HG03571 (cell line): ENCODE measurements around the gene ENPP7.
"Not testable (repeated sequence)": the region's sequence is repeated elsewhere in the genome, so short reads cannot be mapped to it uniquely, and the experiment has no call there.

ENCODE experiments used
- ATAC-seq: cut with Tn5 transposase; IDR thresholded peaks from one replicate; pipeline ENCODE4 v1.9.1; 2021; ENCODE audit not compliant: unreplicated experiment

Gene ENPP7

DNA sequence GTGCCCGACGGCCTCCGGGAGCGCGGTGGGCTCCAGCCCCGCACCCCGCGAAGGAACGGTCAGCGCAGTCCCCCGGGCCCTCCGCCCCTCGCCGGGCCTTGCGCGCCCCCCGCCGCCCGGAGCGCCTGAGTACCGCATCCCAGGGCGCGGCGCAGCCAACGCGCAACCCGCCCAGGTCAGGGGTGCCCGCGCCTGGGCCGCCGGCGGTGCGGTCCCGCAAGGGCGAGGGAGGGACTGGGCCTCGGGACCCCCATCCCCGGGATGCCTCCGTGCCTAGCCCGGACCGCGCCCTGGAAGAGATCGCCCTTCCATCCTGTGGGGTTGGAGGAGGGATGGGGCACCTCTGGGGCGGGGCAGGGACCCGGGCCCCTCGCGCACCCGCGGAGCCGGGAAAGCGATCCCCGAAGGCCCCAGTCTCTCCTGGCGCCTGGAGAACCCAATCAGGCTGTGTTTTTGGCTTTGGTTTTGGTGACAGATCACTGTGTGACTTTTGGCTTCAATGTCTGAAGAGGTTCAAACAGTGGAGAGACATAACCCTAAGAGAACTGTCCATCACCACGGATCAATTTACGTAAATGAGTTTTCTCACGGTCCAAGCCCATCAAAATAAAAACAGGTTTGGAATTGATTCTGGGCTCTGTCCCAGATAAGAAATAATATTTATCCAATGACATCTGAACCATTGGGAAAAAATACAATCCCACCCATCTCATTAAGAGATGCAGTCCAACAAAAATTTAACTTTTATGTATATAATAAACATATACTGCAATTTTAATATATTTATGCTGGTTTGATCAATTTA lies 17.8 kb downstream of the ENPP7 start:
- ATAC-seq: no peak

DNA sequence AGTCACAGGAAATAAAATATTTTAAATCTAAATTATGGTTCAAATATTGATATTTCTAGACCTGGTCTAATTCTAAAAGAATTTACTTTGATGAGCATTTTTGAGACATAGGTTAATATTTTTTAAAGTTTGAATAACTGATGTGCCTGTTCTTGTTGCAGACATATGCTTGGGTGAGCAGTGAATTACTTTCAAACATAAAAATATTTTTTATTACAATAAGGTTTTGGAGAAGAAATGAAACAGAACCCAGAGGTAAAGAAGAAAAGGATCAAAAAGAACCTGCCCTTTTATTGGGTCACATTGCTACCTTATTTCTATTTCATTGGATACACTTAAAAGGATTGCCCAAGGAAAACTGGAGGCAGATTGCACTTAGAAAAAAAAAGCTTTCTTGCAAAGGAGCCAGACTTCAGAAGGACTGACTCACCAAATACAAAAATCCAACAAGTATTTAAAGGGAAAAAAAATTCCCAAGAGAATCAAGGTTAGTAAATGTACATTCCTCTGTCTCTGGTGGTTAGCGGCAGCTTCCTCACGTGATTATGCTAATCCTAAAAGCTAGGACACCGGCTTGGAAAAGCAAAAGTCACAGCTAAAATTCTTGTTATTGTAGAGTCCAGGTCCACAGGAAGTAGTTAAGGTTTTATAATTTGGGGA lies 18.5 kb downstream of the ENPP7 start:
- ATAC-seq: no peak

DNA sequence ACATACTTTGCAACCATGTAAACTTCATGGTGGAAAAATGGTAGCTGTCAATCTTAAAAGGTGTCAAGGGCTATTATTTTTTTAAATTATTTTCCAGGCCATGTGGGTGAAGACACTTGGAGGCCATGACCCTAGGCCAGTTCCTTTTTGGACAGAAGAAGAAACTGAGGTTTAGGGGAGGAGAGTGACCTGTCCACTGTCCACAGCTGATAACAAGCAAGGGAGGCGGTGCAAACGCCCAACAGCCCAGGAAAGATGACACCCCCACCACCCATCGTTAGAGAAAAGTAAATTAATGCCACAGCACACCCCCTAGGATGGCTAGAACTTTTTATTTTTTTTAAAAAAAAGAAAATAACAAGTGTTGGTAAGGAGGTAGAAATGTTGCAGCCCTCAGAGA lies 19.2 kb downstream of the ENPP7 start:
- ATAC-seq: no peak

DNA sequence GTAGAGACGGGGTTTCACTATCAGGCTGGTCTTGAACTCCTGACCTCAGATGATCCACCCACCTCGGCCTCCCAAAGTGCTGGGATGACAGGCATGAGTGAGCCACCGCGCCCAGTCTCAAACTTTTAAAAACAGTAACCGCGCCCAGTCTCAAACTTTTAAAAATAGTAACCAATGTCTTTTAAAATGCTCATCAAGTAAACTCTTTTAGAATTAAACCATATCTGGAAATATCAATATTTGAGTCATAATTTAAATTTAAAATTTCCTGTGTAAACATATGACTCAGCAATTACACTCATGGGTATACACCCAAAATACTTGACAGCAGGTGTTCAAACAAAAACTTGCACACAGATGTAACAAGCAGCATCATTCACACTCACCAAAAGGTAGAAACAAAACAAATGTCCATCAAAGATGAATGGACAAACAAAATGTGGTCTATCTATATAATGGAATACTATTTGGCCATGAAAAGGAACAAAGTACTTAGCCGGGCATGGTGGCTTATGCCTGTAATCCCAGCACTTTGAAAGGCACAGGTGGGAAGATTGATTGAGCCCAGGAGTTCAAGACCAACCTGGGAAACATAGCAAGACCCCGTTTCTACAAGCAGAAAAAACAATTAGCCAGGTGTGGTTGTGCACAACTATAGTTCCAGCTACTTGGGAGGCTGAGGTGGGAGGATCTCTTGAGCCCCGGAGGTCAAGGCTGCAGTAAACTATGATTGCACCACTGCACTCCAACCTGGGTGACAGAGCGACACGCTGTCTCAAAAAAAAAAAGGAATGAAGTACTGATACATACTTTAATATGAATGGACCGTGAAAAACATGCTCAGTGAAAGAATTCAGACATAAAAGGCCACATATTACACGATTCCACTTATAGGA lies 20.2 kb downstream of the ENPP7 start:
- no peak for ATAC-seq

DNA sequence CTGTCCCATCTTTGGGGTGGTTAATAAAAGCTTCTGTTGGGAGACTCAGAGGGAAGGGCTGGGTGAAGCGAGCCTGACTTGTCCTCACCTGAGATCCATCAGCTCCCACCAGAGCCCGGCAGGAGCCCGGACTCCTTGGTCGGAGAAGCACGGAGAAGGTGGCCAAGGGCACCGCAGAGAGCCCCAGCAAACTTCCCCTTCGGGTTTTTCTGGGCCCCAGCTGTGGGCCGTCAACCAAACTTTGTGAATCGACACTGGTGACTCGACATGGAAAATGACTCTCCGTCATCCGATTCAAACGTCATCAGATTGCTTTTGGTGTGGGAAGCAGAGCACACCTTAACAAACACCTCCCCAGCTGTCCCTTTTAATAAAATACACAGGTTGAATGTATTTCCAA lies 21.4 kb downstream of the ENPP7 start:
- no peak for ATAC-seq

DNA sequence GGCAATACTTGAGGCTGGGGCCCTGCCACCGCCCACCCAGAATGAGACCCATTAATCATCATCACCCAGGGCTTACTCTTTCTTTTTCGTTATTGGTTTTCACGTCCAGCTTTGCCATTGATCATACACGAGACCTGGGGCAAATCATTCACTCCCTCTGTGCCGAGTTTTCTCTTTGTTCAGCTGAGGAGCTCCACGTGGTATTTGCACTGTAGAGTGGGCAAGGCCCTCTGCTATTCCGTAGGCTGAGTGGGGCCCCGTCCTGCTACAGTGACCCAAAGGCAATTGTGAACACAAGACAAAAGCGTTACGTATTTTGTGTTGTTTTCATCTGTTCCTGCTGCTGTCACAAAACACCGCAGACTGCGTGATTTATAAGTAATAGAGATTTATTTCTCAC lies 23.6 kb downstream of the ENPP7 start:
- no peak for ATAC-seq

DNA sequence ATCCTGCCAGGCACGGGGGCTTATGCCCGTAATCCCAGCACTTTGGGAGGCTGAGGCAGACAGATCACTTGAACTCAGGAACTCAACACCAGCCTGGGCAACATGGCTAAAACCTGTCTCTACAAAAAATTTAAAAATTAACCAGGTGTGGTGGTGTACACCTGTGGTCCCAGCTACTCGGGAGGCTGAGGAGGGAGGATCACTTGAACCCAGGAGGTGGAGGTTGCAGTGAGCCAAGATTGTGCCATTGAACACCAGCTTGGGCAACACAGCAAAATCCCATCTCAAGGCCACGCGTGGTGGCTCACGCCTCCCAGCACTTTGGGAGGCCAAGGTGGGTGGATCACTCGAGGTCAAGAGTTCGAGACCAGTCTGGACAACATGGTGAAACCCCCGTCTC lies 24.2 kb downstream of the ENPP7 start:
- not testable (repeated sequence) for ATAC-seq

DNA sequence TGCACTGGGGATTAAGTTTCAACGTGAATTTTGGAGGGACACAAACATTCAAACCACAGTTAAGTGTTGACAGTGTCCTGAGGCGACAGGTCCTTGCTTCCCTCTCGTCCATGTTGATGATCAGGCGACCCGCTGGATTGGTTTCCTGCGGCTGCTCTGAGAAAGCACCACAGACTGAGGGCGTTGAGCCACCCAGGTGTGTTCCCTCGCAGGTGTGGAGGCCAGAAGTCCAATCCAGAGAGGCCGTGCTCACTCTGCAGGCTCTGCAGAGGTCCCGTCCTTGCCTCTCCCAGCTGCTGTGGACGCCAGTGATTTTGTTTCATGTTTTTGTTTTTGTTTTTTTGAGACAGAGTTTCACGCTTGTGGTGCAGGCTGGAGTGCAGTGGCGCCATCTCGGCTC lies 24.8 kb downstream of the ENPP7 start:
- no peak for ATAC-seq

DNA sequence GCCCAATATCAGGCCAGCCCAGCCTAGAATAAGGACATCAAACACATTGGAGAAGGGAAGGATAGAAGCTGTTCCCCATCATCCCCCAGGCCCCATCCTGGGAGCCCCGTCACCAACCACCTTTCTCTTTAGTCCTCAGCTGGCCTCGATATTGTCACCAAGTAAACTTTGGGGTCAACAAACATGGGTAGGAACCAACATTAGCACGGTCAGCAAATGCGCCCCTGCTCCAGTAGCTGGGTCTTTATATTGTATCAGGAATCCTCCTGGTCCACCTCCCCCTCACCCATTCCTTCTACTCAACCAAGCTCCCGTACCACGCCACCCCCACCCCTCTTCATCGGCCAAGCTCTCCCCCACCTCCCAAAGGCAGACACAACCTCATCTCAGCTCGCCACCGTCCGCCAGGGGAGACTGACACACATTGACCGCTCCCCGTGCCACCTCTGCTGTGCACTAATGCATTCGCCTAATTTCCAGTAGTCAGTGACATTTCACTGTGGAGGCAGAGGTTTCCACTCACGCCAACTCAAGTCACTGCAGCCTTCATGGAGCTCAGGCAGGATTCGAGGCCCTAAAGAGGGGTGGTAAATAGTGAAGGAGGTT lies 26.5 kb downstream of the ENPP7 start:
- no peak for ATAC-seq

DNA sequence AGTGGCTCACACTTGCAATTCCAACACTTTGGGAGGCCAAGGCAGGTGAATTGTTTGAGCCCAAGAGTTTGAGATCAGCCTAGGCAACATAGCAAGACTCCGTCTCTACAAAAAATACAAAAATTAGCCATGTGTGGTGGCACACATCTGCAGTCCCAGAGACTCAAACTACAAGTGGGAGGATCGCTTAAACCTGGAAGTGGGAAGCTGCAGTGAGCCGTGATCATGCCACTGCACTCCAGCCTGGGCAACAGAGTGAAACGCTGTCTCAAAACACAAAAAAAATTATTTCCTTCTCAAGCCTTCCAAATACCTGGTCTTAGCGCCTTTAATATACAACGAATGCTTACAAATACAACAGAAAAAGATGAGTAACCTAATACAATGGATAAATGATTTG lies 27.5 kb downstream of the ENPP7 start:
- ATAC-seq: no peak

DNA sequence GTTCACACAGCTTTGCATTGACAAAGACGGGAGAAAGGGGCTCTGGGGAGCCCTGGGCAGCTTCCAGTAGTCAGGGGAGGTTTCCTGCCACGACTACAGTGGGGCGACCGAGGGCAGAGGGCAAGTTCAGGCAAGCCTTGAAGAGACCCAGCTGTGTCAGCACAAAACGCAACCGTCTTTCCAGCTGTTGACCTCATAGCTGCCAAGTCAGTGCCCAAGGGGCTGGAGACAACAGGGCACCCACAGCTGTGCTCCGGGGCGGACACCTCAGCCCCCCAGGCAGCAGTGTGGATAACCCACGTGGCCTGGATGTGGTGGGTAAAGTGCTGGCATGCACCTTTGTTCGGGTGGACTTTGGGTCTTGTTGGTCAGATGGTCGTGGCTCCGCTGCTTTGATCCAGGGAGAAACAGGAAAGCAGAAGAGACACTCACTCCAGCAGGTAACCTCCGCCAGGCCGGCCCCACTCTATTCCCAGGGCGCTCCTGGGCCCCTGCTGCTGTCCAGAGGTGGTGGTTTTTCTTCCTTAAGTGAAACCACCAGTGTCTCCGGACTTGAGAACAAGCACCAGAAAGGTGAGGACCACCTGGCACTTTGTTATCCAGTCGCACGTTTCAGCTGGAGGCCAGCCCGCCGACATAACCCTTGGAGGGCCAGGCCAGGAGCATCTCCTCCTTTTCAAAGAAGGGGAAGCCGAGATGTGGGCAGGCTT lies 29.6 kb downstream of the ENPP7 start:
- ATAC-seq: no peak

DNA sequence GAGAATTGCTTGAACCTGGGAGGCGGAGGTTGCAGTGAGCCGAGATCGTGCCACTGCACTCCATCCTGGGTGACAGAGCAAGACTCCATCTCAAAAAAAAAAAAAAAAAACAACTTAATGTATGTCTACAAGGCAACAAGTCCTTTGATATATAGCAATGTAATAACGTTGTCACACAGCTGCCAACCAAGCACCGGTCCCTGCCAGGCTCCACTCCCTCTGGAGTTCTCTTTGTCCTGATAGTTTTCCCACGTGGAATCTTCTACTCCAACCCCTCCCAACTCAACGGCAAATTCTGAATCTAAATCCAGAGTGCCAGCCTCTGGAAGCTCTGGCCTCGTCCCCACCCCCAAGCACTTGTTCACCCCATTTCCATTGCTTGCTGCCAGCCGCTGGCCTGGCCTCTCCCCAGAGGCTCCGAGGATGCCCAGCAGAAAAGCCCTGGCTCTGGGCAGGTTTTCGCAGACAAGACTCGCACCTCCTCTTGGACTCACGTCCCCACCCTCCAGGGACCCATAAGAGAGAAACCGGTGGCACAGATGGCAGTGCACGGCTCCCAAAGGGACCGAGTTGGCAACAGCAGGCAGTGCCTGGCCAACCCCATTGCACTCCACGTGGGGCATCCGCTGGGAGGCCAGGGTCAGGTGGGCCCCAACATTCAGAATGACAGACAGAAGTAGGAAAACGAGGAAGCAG lies 31.3 kb downstream of the ENPP7 start:
- no peak for ATAC-seq

DNA sequence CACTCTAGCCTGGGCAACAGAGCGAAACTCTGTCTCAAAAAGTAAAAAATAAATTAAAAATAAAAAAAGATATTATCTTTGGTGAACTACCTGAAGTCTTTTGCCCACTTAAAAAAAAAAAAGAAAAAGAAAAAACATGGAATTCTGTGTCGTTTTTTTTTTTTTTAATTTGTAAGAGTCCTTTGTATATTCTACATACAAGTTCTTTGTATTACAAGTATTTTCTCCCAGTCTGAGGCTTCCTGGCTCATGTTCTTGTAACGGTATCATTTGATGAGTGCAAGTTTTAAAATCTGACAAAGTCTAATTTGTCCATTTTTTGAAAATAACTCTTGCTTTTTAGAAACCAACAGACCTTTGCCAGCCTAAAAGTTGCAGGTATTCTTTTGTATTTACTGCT lies 35.0 kb downstream of the ENPP7 start:
- ATAC-seq: no peak

DNA sequence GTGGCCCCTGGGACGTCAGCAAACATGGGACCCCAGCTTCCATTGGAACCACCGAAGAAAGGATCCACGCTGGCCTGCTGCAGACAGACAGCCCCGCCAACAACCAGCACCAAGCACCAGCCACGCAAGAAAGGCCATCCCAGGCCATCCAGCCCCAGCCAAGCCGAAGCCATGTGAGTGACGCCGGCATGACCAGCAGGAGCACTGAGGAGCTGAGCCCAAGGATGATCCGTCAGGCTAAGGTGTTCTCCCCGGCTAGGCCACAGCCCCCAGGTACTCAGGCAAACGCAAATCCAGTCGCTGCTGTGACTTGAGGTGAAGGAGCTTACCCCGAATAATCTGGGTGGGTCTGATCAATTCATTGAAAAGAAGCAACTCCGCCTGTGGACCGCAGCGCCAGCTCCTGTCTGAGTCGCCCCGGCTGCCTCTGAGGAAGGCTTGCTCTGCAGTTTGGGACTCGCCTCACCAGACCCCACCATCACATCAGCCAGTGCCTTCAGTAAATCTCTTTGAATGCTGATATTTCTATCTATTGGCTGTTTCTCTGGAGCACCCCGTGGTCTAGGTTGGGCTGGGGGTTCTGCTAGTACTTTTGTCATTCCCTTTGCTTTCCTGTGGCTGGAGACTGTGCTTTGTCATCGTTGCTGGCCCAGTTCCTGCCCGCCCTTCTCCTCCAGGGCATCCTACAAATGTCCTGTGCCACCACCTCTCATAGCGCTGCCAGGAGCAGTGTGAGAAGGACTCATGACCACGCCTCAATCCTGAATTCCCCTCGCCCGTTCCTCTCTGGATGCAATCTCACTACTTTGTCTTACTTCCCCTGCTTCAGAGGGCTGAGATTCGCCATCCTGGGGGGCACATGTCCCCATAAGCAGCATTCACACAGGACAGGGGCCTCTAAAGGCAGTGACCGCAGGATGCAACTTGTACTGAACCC lies 39.1 kb downstream of the ENPP7 start:
- ATAC-seq: no peak

DNA sequence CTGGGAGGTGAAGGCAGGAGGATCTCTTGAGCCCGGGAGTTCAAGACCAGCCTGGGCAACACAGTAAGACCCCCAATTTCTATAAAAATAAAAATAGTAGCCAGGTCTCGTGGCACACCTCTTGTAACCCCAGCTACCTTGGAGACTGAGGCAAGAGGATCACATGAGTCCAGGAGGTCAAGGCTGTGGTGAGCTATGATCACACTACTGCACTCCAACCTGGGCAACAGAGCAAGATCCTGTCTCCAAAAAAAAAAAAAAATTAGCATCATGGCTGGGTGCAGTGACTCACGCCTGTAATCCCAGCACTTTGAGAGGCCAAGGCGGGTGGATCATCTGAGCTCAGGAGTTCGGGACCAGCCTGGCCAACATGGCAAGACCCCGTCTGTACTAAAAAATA lies 40.5 kb downstream of the ENPP7 start:
- no peak for ATAC-seq

DNA sequence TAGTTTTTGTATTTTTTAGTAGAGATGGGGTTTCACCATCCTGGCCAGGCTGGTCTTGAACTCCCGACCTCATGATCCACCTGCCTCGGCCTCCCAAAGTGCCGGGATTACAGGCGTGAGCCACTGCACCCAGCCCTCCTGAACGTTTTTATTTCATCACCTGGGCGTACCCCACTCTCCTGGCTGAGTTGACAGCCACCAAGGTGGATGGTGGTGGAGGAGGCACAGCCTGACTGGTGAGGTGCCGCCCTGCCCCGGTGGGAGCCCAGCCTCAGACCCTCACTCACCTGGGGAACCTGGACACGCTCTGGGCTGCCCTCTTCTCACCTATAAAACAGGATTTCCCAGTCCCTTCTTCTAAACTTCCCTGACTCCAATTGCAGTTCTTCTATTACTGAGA lies 42.0 kb downstream of the ENPP7 start:
- not testable (repeated sequence) for ATAC-seq

DNA sequence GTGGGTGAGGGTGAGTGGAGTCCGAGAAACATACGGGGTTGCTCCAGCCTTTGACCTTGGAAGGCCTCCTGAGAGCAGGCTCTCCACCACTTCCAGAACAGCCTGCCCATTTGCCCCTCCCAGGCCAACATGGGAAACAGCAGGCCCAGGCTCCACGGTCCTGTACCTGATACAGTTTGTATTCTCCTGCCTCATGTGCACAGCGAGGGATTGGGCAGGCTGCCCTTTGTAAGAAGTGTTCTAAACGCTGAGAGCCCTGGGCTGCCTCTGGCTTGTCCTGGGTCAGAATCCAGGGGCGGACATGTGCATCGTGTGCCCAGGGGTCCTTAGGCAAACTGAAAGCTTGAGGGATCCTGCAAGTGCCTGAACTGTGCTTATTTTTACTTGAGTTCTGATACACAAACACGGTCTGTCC lies 43.8 kb downstream of the ENPP7 start:
- ATAC-seq: no peak

DNA sequence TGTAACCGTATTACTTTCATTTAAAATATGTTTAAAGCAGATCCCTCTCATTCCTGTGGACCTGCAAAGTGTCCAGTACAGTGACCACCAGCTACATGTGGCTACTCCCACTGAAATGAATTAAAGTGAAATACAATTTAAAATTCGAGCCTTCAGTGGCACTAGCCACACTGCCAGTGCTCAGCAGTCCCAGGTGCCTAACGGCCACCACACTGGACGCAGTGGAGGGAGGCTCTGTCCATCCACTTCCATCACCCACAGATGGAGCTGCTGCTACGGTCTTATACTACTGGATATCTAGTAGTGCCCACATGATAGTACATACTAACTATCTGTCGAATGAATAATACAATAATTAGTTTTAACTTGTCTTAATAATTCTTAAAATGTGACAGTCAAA lies 44.9 kb downstream of the ENPP7 start:
- no peak for ATAC-seq
